IMR-90 (cell line): Measurements from ENCODE around the gene POLA2. TPM values are rescaled to one million over a fixed set of nuclear protein-coding genes. Genes with fewer than 3 reads are reported as not detected.

Experiments
- ATAC-seq: fragments of 200-7000 bp; cut with Tn5 transposase; 2 replicates; pipeline ENCODE4 v1.9.1; 2020; ENCODE audit warnings: low read depth, mild to moderate bottlenecking, moderate library complexity
- BruUV-seq: library from RNA; stranded (reverse); fragments of 400-500 nt; replicated peaks from 2 replicates; lab custom pipeline; 2021; lab: Mats Ljungman, UMichigan
- CTCF ChIA-PET: fragments of 300-600 bp; formaldehyde crosslinking; extraction: SDS; loops from one replicate; lab custom pipeline; 2021; ENCODE audit warnings: antibody characterized with exemption; lab: Yijun Ruan, JAX
- POLR2A ChIA-PET: fragments of 300-600 bp; sonication (Branson Sonifier 250); formaldehyde crosslinking; loops from one replicate; lab custom pipeline; 2022; ENCODE audit warnings: antibody characterized with exemption; ENCODE audit not compliant: unreplicated experiment; lab: Charles Lee
- DNase-seq: peaks from one replicate; pipeline ENCODE4 v3.0.0; 2013
- H2AFZ ChIP-seq: replicated peaks from 2 replicates; pipeline ENCODE3; 2013; ENCODE audit warnings: low read length, mild to moderate bottlenecking; ENCODE audit not compliant: poor library complexity
- H2AK5ac ChIP-seq: 2 replicates; pipeline ENCODE4 v1.6.1; 2013; ENCODE audit warnings: low read depth, low read length, inconsistent platforms
- H2AK9ac ChIP-seq: replicated peaks from 2 replicates; pipeline ENCODE3; 2013; ENCODE audit warnings: mild to moderate bottlenecking, low read depth, low read length, moderate library complexity; ENCODE audit not compliant: poor library complexity
- H2BK120ac ChIP-seq: 2 replicates; pipeline ENCODE4 v1.6.1; 2013; ENCODE audit warnings: low read depth, low read length, inconsistent platforms
- H2BK15ac ChIP-seq: 3 replicates; pipeline ENCODE4 v1.6.1; 2013; ENCODE audit warnings: low read depth, low read length, inconsistent platforms
- H2BK20ac ChIP-seq: 2 replicates; pipeline ENCODE4 v1.6.1; 2013; ENCODE audit warnings: low read depth, mild to moderate bottlenecking, inconsistent platforms, low read length, moderate library complexity
- H2BK5ac ChIP-seq: 2 replicates; pipeline ENCODE4 v1.6.1; 2013; ENCODE audit warnings: mild to moderate bottlenecking, low read depth, low read length, inconsistent platforms; ENCODE audit not compliant: poor library complexity, severe bottlenecking
- H3K14ac ChIP-seq: replicated peaks from 2 replicates; pipeline ENCODE4 v1.6.1; 2013; ENCODE audit warnings: low read depth, low read length, inconsistent platforms
- H3K18ac ChIP-seq: 2 replicates; pipeline ENCODE4 v1.6.1; 2013; ENCODE audit warnings: low read depth, low read length, control low read depth
- H3K23ac ChIP-seq: 2 replicates; pipeline ENCODE4 v1.6.1; 2013; ENCODE audit warnings: low read depth, low read length, inconsistent platforms
- H3K27ac ChIP-seq: 2 replicates; pipeline ENCODE4 v1.5.1; 2013; ENCODE audit warnings: mild to moderate bottlenecking, control low read depth, low read length; ENCODE audit not compliant: insufficient read depth
- H3K27me3 ChIP-seq: 2 replicates; pipeline ENCODE4 v1.6.1; 2013; ENCODE audit warnings: low read length; ENCODE audit not compliant: control insufficient read depth, insufficient read depth
- H3K36me3 ChIP-seq: 2 replicates; pipeline ENCODE4 v1.6.1; 2013; ENCODE audit warnings: low read length, mixed read lengths; ENCODE audit not compliant: control insufficient read depth, insufficient read depth
- H3K4ac ChIP-seq: 2 replicates; pipeline ENCODE4 v1.6.1; 2013; ENCODE audit warnings: low read depth, low read length, inconsistent platforms
- H3K4me1 ChIP-seq: 2 replicates; pipeline ENCODE4 v1.6.1; 2013; ENCODE audit warnings: low read length, mixed read lengths; ENCODE audit not compliant: control insufficient read depth, insufficient read depth
- H3K4me2 ChIP-seq: 2 replicates; pipeline ENCODE4 v1.6.1; 2013; ENCODE audit warnings: low read depth, mild to moderate bottlenecking, control low read depth, low read length, moderate library complexity
- H3K4me3 ChIP-seq: 2 replicates; pipeline ENCODE4 v1.5.1; 2013; ENCODE audit warnings: low read depth, mild to moderate bottlenecking, control low read depth, low read length, moderate library complexity; ENCODE audit not compliant: insufficient read depth
- H3K56ac ChIP-seq: 2 replicates; pipeline ENCODE4 v1.6.1; 2013; ENCODE audit warnings: low read length, inconsistent platforms; ENCODE audit not compliant: insufficient read depth; ENCODE audit errors: extremely low read depth
- H3K79me1 ChIP-seq, 2 experiments: 2 replicates each; pipeline ENCODE4 v1.6.1; 2013; ENCODE audit warnings: low read length in 2 of 2, inconsistent platforms in 1 of 2, low read depth in 1 of 2
- H3K9ac ChIP-seq: 2 replicates; pipeline ENCODE4 v1.6.1; 2013; ENCODE audit warnings: low read depth, low read length, control low read depth
- H3K9me1 ChIP-seq: 2 replicates; pipeline ENCODE4 v1.6.1; 2013; ENCODE audit warnings: low read length, inconsistent platforms; ENCODE audit not compliant: insufficient read depth
- H3K9me3 ChIP-seq: 2 replicates; pipeline ENCODE4 v1.6.1; 2013; ENCODE audit warnings: low read length; ENCODE audit not compliant: control insufficient read depth, insufficient read depth
- H4K20me1 ChIP-seq: 2 replicates; pipeline ENCODE4 v1.6.1; 2013; ENCODE audit warnings: low read length, inconsistent platforms; ENCODE audit not compliant: insufficient read depth
- H4K5ac ChIP-seq: 2 replicates; pipeline ENCODE4 v1.6.1; 2013; ENCODE audit warnings: mild to moderate bottlenecking, low read depth, low read length, control low read depth
- H4K8ac ChIP-seq, 2 experiments: 2 replicates each; pipeline ENCODE4 v1.6.1; 2013; ENCODE audit warnings: low read depth in 2 of 2, low read length in 2 of 2, control low read depth in 1 of 2, inconsistent platforms in 1 of 2
- H4K91ac ChIP-seq: 2 replicates; pipeline ENCODE4 v1.6.1; 2013; ENCODE audit warnings: low read depth, low read length, inconsistent platforms; ENCODE audit not compliant: insufficient read depth
- BHLHE40 ChIP-seq: fragments of 150-350 bp; IDR thresholded peaks from 2 replicates; pipeline ENCODE4 v1.6.1; 2016; ENCODE audit warnings: mild to moderate bottlenecking, low read depth, low read length
- CEBPB ChIP-seq: IDR thresholded peaks from 2 replicates; pipeline ENCODE4 v1.6.1; 2012; ENCODE audit warnings: low read depth, low read length, improper control_type of control experiment
- ELK1 ChIP-seq: fragments of 150-350 bp; IDR thresholded peaks from 2 replicates; pipeline ENCODE4 v1.6.1; 2016; ENCODE audit warnings: low read depth, mild to moderate bottlenecking, low read length, moderate library complexity, borderline replicate concordance
- FOS ChIP-seq: fragments of 150-350 bp; IDR thresholded peaks from 2 replicates; pipeline ENCODE4 v1.6.1; 2016; ENCODE audit warnings: low read depth, low read length
- MAZ ChIP-seq: IDR thresholded peaks from 2 replicates; pipeline ENCODE4 v1.6.1; 2012; ENCODE audit warnings: low read depth, mild to moderate bottlenecking, low read length, improper control_type of control experiment, moderate library complexity, borderline replicate concordance
- POLR2A ChIP-seq: IDR thresholded peaks from 2 replicates; pipeline ENCODE4 v1.6.1; 2012; ENCODE audit warnings: mild to moderate bottlenecking, low read depth, low read length
- RAD21 ChIP-seq: IDR thresholded peaks from 2 replicates; pipeline ENCODE4 v1.6.1; 2012; ENCODE audit warnings: low read length, improper control_type of control experiment
- RCOR1 ChIP-seq: IDR thresholded peaks from 2 replicates; pipeline ENCODE4 v1.6.1; 2012; ENCODE audit warnings: mild to moderate bottlenecking, low read length, improper control_type of control experiment; ENCODE audit not compliant: insufficient replicate concordance
- SMC3 ChIP-seq: fragments of 150-350 bp; IDR thresholded peaks from 2 replicates; pipeline ENCODE4 v1.6.1; 2016; ENCODE audit warnings: low read depth, mild to moderate bottlenecking, antibody characterized with exemption, low read length, moderate library complexity
- WGBS, 2 experiments: methylation state at CpG; one replicate each; pipeline versions ENCODE4 v1.1.5 to v1.1.7; 2013; ENCODE audit warnings: missing lambda C conversion rate in 2 of 2; ENCODE audit not compliant: insufficient read length in 1 of 2; ENCODE audit errors: extremely low coverage in 2 of 2; 5-methylcytosine and 5-hydroxymethylcytosine counted together
- dilution Hi-C: fragments of 300-500 bp; cut with HindIII; formaldehyde crosslinking; loops from one replicate; pipeline ENCODE4 v1.14.3; 2018; ENCODE audit warnings: low sequenced_read_pairs; ENCODE audit not compliant: unreplicated experiment
- in situ Hi-C: fragments of 300-500 bp; cut with MboI; formaldehyde crosslinking; loops from 3 replicates; pipeline ENCODE4 v1.14.3; 2019; ENCODE audit warnings: low sequenced_read_pairs, inconsistent platforms, mixed read lengths
- intact Hi-C: fragments of 100-400 bp; cut with micrococcal nuclease; formaldehyde crosslinking; loops from 2 replicates; pipeline ENCODE4 v1.10.0; 2022
- polyA plus RNA-seq, 3 experiments: library from polyadenylated mRNA; depleted of rRNA; stranded (reverse); fragments of >200 nt; gene quantifications; 2 replicates each; pipeline ENCODE4 v1.2.3, GENCODE V29; 2012; ENCODE audit warnings: low replicate concordance in 1 of 3
- total RNA-seq: library from RNA; depleted of rRNA; stranded (reverse); fragments of >200 nt; gene quantifications from 2 replicates; pipeline ENCODE4 v1.2.3, GENCODE V29; 2012

Gene POLA2
- total and polyA plus RNA-seq, 2 of the 4 experiments (the other 2 are of a cell fraction): 14.2 to 17.3 TPM

- H3K9ac ChIP-seq: 0 out of 2 replicates have a peak overlapping the region, but pooled peaks have one; percentile 20
- DNase-seq: peak; percentile 99
- BruUV-seq: no TSS peak
- no peaks in the 10 kb centered on the region for H3K27me3 ChIP-seq
- peak overlapping the region; percentile 80 for H2BK5ac ChIP-seq
- ChIA-PET CTCF (interaction anchor here (1.0 to 2.0 kb wide), 3 partner anchors 35 to 50 kb away, joined by 6 to 7 read pairs (median 6); no protein-coding TSS in a partner anchor), POLR2A (interaction anchor here (0.6 kb wide), 1 partner anchor 11 kb away, joined by 3 read pairs; no protein-coding TSS in a partner anchor)
- H2AK5ac ChIP-seq: peak overlapping the region; percentile 53
- peak overlapping the region; percentile 40 for H4K91ac ChIP-seq
- H3K79me1 ChIP-seq: peaks cover 37 to 55% of the 10 kb centered on the region in 2 experiments
- peak overlapping the region; percentile 14 for H3K14ac ChIP-seq
- WGBS, 2 experiments: no CpG with 5 or more reads among the region's 5 CpGs
- no peak overlapping the region for H3K4me3 ChIP-seq
- H2AFZ ChIP-seq: peak overlapping the region; percentile 6
- peak overlapping the region; percentile 94 for H3K4ac ChIP-seq
- peak overlapping the region; percentile 59 for H2BK15ac ChIP-seq
- peak overlapping the region; percentile 41 for H3K27ac ChIP-seq
- peak; percentile 33 for ATAC-seq
- peaks cover 15% of the 10 kb centered on the region for H3K9me1 ChIP-seq
- H2AK9ac ChIP-seq: no peak overlapping the region
- H3K23ac ChIP-seq: no peak overlapping the region; the same call in 1 of the 2 replicates
- H2BK20ac ChIP-seq: peak overlapping the region; percentile 93; the same call in 1 of the 2 replicates
- TF ChIP-seq BHLHE40: no peak
- TF ChIP-seq SMC3: 0 out of 2 replicates have a peak, but pooled peaks have one; percentile 21
- no peak for TF ChIP-seq ELK1
- TF ChIP-seq POLR2A: peak; percentile 54; the same call in 1 of the 2 replicates
- 0 out of 2 replicates have a peak, but pooled peaks have one; percentile 18 for TF ChIP-seq MAZ
- no peak for TF ChIP-seq RCOR1
- peak; percentile 97 for TF ChIP-seq FOS
- TF ChIP-seq CEBPB: peak; percentile 70; the same call in 1 of the 2 replicates
- peak; percentile 37; the same call in 1 of the 2 replicates for TF ChIP-seq RAD21
- peak overlapping the region; percentile 30; the same call in 1 of the 2 replicates for H4K5ac ChIP-seq
- in situ Hi-C loops (loop anchor here (5.0 kb wide), 1 partner anchor 37 kb away; no protein-coding TSS in a partner anchor), dilution Hi-C loops (no loop called here), intact Hi-C loops (no loop called here)
- peaks cover 16% of the 10 kb centered on the region for H3K36me3 ChIP-seq
- H4K20me1 ChIP-seq: no peaks in the 10 kb centered on the region
- H3K4me1 ChIP-seq: peaks cover 23% of the 10 kb centered on the region
- H4K8ac ChIP-seq: peak overlapping the region; percentile 65 to 74; a peak in 3 of 4 replicates
- peak overlapping the region; percentile 23; the same call in 1 of the 2 replicates for H3K4me2 ChIP-seq
- no peaks in the 10 kb centered on the region for H3K9me3 ChIP-seq
- peak overlapping the region; percentile 62; the same call in 1 of the 2 replicates for H3K18ac ChIP-seq
- H3K56ac ChIP-seq: peak overlapping the region; percentile 44
- peak overlapping the region; percentile 89; the same call in 1 of the 2 replicates for H2BK120ac ChIP-seq
Measured at GRCh38 chr11:65279741-65280440, 18.1 kb downstream of the POLA2 start.
